ENCODE results near the gene P2RY4. TPM values are rescaled to one million over a fixed set of nuclear protein-coding genes. Genes with fewer than 3 reads are reported as not detected.

P2RY4 gene
- total and polyA plus RNA-seq, 2 of the 4 experiments (the other 2 are of a cell fraction), result 0.14 TPM; not detected in 1

DNA sequence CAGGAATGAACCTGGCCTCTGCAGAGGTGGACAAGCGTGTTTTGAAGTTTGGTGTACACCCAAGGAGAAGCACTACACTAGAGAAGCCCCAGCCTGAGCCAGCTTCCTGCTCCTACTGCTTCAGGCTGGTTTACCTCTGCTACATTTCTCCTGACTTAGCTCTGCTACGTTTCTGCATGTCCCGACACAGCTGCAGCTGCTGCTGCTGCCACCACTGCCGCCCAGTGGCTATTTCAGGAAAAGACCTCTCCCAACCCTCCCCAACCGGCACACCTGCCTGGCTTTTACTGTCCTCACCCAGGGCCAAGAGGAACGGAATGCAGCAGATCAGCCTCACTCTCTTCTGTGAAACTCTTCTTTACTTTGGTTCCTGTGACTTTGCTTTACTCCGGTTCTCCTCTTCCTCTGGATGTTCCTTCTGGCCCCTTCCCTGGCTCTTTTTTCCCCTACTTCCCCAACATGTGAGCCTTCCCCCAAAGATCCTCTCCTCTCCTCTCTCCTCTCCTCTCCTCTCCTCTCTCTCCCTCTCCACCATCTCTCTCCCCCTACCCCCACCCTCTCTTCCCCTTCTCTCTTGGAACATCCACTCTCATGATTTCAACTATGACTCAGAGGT, 3.1 kb upstream of the P2RY4 start:
- Histone ChIP-seq H3K4me2 (ENCODE audit: low read depth, low read length) (no peak overlapping the region), H2BK20ac (ENCODE audit: low read depth, low read length) (no peak overlapping the region), H2BK120ac (ENCODE audit: low read depth, low read length) (no peak overlapping the region), H3K9ac (ENCODE audit: low read depth, low read length) (no peak overlapping the region), H4K5ac (ENCODE audit: low read depth, low read length) (no peak overlapping the region), H3K4ac (ENCODE audit: low read depth, low read length) (no peak overlapping the region), H3K36me3 (ENCODE audit: control insufficient read depth, insufficient read depth, low read length) (no peaks in the 10 kb centered on the region), H3K18ac (ENCODE audit: low read depth, low read length) (no peak overlapping the region), H2AFZ (replicated peaks; ENCODE audit: low read length, poor library complexity) (peak overlapping the region; percentile 70), H3K56ac (ENCODE audit: extremely low read depth, insufficient read depth, low read length) (no peak overlapping the region), H3K79me1 (ENCODE audit: low read depth in 1 of 2, low read length in 2 of 2) (no peaks in the 10 kb centered on the region), H3K4me3 (ENCODE audit: insufficient read depth, low read depth, low read length) (no peak overlapping the region), H3K4me1 (ENCODE audit: control insufficient read depth, insufficient read depth, low read length) (no peaks in the 10 kb centered on the region), H3K9me3 (ENCODE audit: control insufficient read depth, insufficient read depth, low read length) (no peaks in the 10 kb centered on the region), H3K23ac (ENCODE audit: low read depth, low read length) (no peak overlapping the region), H3K9me1 (ENCODE audit: insufficient read depth, low read length) (no peaks in the 10 kb centered on the region), H2AK9ac (replicated peaks; ENCODE audit: low read depth, low read length, poor library complexity) (no peak overlapping the region), H4K20me1 (ENCODE audit: insufficient read depth, low read length) (no peaks in the 10 kb centered on the region), H4K91ac (ENCODE audit: insufficient read depth, low read depth, low read length) (no peak overlapping the region), H3K27me3 (ENCODE audit: control insufficient read depth, insufficient read depth, low read length) (peaks cover 11% of the 10 kb centered on the region), H3K14ac (replicated peaks; ENCODE audit: low read depth, low read length) (no peak overlapping the region), H2BK5ac (ENCODE audit: low read depth, low read length, poor library complexity, severe bottlenecking) (no peak overlapping the region), H4K8ac (ENCODE audit: low read depth in 2 of 2, low read length in 2 of 2) (no peak overlapping the region), H3K27ac (ENCODE audit: insufficient read depth, low read length) (no peak overlapping the region), H2AK5ac (ENCODE audit: low read depth, low read length) (no peak overlapping the region), H2BK15ac (ENCODE audit: low read depth, low read length) (no peak overlapping the region)
- BruUV-seq (replicated peaks), result no TSS peak
- CTCF ChIA-PET, result interaction anchor here (1.0 kb wide), 1 partner anchor 130 kb away, joined by 3 read pairs; the partner anchor contains the start of gene IGBP1
- dilution Hi-C loops (cut with HindIII; ENCODE audit: low sequenced_read_pairs, unreplicated experiment), result no loop called here
- ATAC-seq (ENCODE audit: low read depth) (peak; percentile 64), DNase-seq (peak; percentile 28)
- POLR2A ChIA-PET (ENCODE audit: unreplicated experiment), result no interaction called here
- no peak for TF ChIP-seq FOS (IDR thresholded peaks at IDR 0.05; ENCODE audit: low read depth, low read length)
- TF ChIP-seq BHLHE40 (IDR thresholded peaks at IDR 0.05; ENCODE audit: low read depth, low read length), result no peak
- TF ChIP-seq MAZ (IDR thresholded peaks at IDR 0.05; ENCODE audit: borderline replicate concordance, low read depth, low read length), result no peak
- TF ChIP-seq CHD1 (IDR thresholded peaks at IDR 0.05; ENCODE audit: low read depth, low read length), result no peak
- TF ChIP-seq MXI1 (IDR thresholded peaks at IDR 0.05; ENCODE audit: borderline replicate concordance, low read depth, low read length), result no peak
- TF ChIP-seq NFE2L2 (IDR thresholded peaks at IDR 0.05; ENCODE audit: low read depth, low read length), result no peak
- TF ChIP-seq MAFK (IDR thresholded peaks at IDR 0.05; ENCODE audit: low read depth, low read length), result no peak
- TF ChIP-seq POLR2A (IDR thresholded peaks at IDR 0.05; ENCODE audit: low read depth, low read length), result no peak
- TF ChIP-seq, protein P1, sequence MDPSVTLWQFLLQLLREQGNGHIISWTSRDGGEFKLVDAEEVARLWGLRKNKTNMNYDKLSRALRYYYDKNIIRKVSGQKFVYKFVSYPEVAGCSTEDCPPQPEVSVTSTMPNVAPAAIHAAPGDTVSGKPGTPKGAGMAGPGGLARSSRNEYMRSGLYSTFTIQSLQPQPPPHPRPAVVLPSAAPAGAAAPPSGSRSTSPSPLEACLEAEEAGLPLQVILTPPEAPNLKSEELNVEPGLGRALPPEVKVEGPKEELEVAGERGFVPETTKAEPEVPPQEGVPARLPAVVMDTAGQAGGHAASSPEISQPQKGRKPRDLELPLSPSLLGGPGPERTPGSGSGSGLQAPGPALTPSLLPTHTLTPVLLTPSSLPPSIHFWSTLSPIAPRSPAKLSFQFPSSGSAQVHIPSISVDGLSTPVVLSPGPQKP (IDR thresholded peaks at IDR 0.05; ENCODE audit: borderline replicate concordance, low read depth, low read length), result no peak
- TF ChIP-seq SMC3 (IDR thresholded peaks at IDR 0.05; ENCODE audit: low read depth, low read length), result peak; percentile 39; the same call in 1 of the 2 replicates
- no peak for TF ChIP-seq RFX5 (IDR thresholded peaks at IDR 0.05; ENCODE audit: low read depth, low read length)
- TF ChIP-seq RAD21 (IDR thresholded peaks at IDR 0.05; ENCODE audit: low read length), result peak; percentile 55
- TF ChIP-seq RCOR1 (IDR thresholded peaks at IDR 0.05; ENCODE audit: insufficient replicate concordance, low read length), result no peak
- TF ChIP-seq CEBPB (IDR thresholded peaks at IDR 0.05; ENCODE audit: low read depth, low read length), result no peak
- TF ChIP-seq, protein P2, sequence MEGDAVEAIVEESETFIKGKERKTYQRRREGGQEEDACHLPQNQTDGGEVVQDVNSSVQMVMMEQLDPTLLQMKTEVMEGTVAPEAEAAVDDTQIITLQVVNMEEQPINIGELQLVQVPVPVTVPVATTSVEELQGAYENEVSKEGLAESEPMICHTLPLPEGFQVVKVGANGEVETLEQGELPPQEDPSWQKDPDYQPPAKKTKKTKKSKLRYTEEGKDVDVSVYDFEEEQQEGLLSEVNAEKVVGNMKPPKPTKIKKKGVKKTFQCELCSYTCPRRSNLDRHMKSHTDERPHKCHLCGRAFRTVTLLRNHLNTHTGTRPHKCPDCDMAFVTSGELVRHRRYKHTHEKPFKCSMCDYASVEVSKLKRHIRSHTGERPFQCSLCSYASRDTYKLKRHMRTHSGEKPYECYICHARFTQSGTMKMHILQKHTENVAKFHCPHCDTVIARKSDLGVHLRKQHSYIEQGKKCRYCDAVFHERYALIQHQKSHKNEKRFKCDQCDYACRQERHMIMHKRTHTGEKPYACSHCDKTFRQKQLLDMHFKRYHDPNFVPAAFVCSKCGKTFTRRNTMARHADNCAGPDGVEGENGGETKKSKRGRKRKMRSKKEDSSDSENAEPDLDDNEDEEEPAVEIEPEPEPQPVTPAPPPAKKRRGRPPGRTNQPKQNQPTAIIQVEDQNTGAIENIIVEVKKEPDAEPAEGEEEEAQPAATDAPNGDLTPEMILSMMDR (conservative IDR thresholded peaks at IDR 0.05; ENCODE audit: low read depth, low read length), result peak; percentile 52
- TF ChIP-seq, protein P3, sequence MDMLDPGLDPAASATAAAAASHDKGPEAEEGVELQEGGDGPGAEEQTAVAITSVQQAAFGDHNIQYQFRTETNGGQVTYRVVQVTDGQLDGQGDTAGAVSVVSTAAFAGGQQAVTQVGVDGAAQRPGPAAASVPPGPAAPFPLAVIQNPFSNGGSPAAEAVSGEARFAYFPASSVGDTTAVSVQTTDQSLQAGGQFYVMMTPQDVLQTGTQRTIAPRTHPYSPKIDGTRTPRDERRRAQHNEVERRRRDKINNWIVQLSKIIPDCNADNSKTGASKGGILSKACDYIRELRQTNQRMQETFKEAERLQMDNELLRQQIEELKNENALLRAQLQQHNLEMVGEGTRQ (IDR thresholded peaks at IDR 0.05; ENCODE audit: low read depth, low read length), result no peak
- 12% methylated on average over 6 of the region's 7 CpGs; no CpG with 5 or more reads in 1 of the 2 experiments for WGBS, 2 experiments (ENCODE audit: extremely low coverage in 2 of 2, insufficient read length in 1 of 2)
- intact Hi-C loops (cut with micrococcal nuclease), result loop anchor here (2.0 kb wide), 1 partner anchor 130 kb away; the partner anchor contains the start of gene IGBP1
- in situ Hi-C loops (cut with MboI; ENCODE audit: low sequenced_read_pairs), result no loop called here

Data from IMR-90 (cell line).